ENCODE measurements around the gene LASP1NB.
A peak's percentile ranks its signal among the peaks of the same experiment; 100 is the strongest.

LASP1NB gene

DNA sequence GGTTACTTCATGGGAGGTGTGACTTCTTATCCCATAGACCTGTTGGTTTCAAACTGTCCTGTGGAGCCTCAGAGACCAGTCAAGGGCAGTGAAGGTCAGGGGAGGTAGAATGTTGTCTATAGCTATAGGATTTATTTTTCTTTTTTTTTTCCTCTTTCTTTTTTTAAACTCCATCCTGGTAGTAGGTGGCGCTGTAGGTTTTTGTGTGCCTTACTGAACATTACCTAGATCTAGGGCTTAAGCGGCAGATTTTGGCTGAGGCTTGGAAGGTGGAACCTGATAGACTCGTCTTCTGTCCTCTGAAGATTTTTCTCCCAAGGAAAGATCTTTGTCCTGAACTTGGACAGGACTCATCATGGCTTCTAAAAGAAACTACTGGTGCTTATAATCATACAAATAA lies 8.2 kb upstream of the LASP1NB start:
- Histone ChIP-seq H3K36me3 (ENCODE audit: control insufficient read depth in 2 of 3, insufficient read depth in 3 of 3, low read length in 3 of 3) (peaks cover 0 to 40% (median 30%) of the 10 kb centered on the region in 3 donors), H3K9ac (ENCODE audit: low read length in 3 of 3) (no peak overlapping the region), H3K27me3 (ENCODE audit: control insufficient read depth, insufficient read depth, low read length) (no peaks in the 10 kb centered on the region), H3K9me3 (ENCODE audit: control insufficient read depth in 2 of 3, insufficient read depth in 1 of 3, low read length in 3 of 3) (no peaks in the 10 kb centered on the region), H3K27ac (ENCODE audit: low read depth in 2 of 2, low read length in 2 of 2) (no peak overlapping the region), H3K4me1 (ENCODE audit: control insufficient read depth in 2 of 3, insufficient read depth in 2 of 3, low read depth in 1 of 3, low read length in 3 of 3) (peaks cover 0 to 12% (median 11%) of the 10 kb centered on the region in 3 donors), H3K4me3 (ENCODE audit: low read length in 3 of 3) (no peak overlapping the region)
- TF ChIP-seq, protein P1, sequence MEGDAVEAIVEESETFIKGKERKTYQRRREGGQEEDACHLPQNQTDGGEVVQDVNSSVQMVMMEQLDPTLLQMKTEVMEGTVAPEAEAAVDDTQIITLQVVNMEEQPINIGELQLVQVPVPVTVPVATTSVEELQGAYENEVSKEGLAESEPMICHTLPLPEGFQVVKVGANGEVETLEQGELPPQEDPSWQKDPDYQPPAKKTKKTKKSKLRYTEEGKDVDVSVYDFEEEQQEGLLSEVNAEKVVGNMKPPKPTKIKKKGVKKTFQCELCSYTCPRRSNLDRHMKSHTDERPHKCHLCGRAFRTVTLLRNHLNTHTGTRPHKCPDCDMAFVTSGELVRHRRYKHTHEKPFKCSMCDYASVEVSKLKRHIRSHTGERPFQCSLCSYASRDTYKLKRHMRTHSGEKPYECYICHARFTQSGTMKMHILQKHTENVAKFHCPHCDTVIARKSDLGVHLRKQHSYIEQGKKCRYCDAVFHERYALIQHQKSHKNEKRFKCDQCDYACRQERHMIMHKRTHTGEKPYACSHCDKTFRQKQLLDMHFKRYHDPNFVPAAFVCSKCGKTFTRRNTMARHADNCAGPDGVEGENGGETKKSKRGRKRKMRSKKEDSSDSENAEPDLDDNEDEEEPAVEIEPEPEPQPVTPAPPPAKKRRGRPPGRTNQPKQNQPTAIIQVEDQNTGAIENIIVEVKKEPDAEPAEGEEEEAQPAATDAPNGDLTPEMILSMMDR (IDR thresholded peaks at IDR 0.05; ENCODE audit: borderline replicate concordance, extremely low read depth, insufficient read depth), result no peak
- FAIRE-seq (no peak), DNase-seq (no peak)
- intact Hi-C loops (cut with DNase I), result no loop called here

DNA sequence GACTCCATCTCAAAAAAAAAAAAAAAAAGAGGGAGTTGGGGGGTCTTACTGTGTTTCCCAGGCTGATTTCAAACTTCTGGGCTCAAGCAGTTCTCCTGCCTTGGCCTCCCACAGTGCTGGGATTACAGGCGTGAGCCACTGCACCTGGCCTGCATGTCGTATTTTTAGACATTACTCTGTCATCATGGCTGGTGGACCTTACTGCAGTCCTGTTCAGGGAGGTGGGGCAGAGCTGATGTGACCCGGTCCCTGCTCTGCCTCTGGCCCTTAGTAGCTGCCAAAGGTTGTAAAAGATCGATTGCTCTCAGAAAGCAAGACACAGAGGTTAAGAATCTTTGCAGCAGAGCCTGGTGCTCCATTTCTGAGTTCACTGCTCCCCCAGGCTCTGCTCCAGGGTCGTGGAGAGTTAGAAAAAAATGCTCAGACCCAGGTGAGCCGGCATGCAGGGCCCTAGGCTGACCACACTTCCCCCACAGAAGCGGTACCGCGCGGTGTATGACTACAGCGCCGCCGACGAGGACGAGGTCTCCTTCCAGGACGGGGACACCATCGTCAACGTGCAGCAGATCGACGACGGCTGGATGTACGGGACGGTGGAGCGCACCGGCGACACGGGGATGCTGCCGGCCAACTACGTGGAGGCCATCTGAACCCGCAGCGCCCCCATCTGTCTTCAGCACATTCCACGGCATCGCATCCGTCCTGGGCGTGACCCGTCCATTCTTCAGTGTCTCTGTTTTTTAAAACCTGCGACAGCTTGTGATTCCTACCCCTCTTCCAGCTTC lies 7.1 kb upstream of the LASP1NB start:
- H3K9ac ChIP-seq (ENCODE audit: low read length in 3 of 3), result no peak overlapping the region
- intact Hi-C loops (cut with DNase I), result no loop called here
- H3K27me3 ChIP-seq (ENCODE audit: control insufficient read depth, insufficient read depth, low read length), result no peaks in the 10 kb centered on the region
- H3K27ac ChIP-seq (ENCODE audit: low read depth in 2 of 2, low read length in 2 of 2), result no peak overlapping the region
- peaks cover 0 to 9% (median 6%) of the 10 kb centered on the region in 3 donors for H3K4me1 ChIP-seq (ENCODE audit: control insufficient read depth in 2 of 3, insufficient read depth in 2 of 3, low read depth in 1 of 3, low read length in 3 of 3)
- DNase-seq, result peak in 1 of 5 donors; percentile 63
- TF ChIP-seq, protein P1 (IDR thresholded peaks at IDR 0.05; ENCODE audit: borderline replicate concordance, extremely low read depth, insufficient read depth), result no peak
- no peak for FAIRE-seq
- H3K36me3 ChIP-seq (ENCODE audit: control insufficient read depth in 2 of 3, insufficient read depth in 3 of 3, low read length in 3 of 3), result peaks cover 0 to 40% (median 30%) of the 10 kb centered on the region in 3 donors
- no peaks in the 10 kb centered on the region for H3K9me3 ChIP-seq (ENCODE audit: control insufficient read depth in 2 of 3, insufficient read depth in 1 of 3, low read length in 3 of 3)
- H3K4me3 ChIP-seq (ENCODE audit: low read length in 3 of 3), result no peak overlapping the region

DNA sequence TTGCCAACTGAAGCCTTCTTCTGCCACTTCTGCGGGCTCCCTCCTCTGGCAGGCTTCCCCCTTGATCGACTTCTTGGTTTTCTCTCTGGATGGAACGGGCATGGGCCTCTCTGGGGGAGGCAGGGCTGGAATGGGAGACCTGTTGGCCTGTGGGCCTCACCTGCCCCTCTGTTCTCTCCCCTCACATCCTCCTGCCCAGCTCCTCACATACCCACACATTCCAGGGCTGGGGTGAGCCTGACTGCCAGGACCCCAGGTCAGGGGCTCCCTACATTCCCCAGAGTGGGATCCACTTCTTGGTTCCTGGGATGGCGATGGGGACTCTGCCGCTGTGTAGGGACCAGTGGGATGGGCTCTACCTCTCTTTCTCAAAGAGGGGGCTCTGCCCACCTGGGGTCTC lies 6.5 kb upstream of the LASP1NB start:
- Histone ChIP-seq H3K4me3 (ENCODE audit: low read length in 3 of 3) (no peak overlapping the region), H3K9me3 (ENCODE audit: control insufficient read depth in 2 of 3, insufficient read depth in 1 of 3, low read length in 3 of 3) (no peaks in the 10 kb centered on the region), H3K36me3 (ENCODE audit: control insufficient read depth in 2 of 3, insufficient read depth in 3 of 3, low read length in 3 of 3) (peaks cover 0 to 40% (median 30%) of the 10 kb centered on the region in 3 donors), H3K9ac (ENCODE audit: low read length in 3 of 3) (no peak overlapping the region), H3K4me1 (ENCODE audit: control insufficient read depth in 2 of 3, insufficient read depth in 2 of 3, low read depth in 1 of 3, low read length in 3 of 3) (peaks cover 0 to 6% (median 6%) of the 10 kb centered on the region in 3 donors), H3K27ac (ENCODE audit: low read depth in 2 of 2, low read length in 2 of 2) (no peak overlapping the region), H3K27me3 (ENCODE audit: control insufficient read depth, insufficient read depth, low read length) (no peaks in the 10 kb centered on the region)
- no peak for FAIRE-seq
- DNase-seq, result no peak
- intact Hi-C loops (cut with DNase I), result no loop called here
- TF ChIP-seq, protein P1 (IDR thresholded peaks at IDR 0.05; ENCODE audit: borderline replicate concordance, extremely low read depth, insufficient read depth), result no peak
